Measurements from ENCODE around the gene GSS.

DNA sequence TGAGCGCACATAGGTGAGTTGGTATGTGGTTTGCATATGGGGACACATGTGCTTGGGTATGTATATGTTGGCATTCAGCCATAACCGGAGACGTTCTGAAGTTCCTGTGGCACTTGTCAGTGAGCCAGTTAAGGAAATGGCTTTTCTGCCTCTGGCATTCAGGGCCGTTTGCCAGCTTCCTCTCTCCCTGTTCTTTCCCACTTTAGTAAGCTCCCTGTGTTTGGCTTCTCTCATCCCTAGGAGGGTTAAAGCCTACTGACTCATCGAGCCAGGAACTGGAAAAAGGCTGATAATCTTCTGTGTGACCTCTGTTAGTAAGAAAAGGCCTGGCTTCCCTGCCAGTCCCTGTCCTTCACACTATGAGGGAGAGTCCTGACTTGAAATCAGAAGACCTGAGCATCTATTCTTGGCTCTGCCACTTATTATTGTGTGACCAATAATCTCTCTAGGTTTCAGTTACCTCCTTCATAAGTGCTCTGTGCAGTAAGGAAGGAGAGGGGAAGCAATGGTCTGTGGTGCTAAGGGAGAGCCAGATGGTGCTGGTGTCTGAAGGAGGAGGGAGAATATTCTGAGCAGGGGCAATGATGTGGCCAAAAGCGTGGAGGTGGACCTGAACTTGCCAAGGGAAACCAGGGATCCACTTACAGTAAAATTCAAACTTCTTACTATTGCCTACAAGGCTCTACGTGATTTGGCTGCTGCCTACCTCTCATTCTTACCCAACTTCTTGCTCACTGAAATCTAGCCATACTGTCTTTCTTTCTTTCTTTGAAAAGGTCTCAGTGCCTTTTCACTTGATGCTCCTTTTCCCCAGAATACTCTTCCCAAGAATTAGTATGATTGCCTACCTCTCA is 47.8 kb downstream of the GSS start:
- TF ChIP-seq, protein P1, sequence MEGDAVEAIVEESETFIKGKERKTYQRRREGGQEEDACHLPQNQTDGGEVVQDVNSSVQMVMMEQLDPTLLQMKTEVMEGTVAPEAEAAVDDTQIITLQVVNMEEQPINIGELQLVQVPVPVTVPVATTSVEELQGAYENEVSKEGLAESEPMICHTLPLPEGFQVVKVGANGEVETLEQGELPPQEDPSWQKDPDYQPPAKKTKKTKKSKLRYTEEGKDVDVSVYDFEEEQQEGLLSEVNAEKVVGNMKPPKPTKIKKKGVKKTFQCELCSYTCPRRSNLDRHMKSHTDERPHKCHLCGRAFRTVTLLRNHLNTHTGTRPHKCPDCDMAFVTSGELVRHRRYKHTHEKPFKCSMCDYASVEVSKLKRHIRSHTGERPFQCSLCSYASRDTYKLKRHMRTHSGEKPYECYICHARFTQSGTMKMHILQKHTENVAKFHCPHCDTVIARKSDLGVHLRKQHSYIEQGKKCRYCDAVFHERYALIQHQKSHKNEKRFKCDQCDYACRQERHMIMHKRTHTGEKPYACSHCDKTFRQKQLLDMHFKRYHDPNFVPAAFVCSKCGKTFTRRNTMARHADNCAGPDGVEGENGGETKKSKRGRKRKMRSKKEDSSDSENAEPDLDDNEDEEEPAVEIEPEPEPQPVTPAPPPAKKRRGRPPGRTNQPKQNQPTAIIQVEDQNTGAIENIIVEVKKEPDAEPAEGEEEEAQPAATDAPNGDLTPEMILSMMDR (IDR thresholded peaks at IDR 0.05) = no peak
- no peak for TF ChIP-seq POLR2A (IDR thresholded peaks at IDR 0.05)

Measured in Peyer's patch (tissue), 4 donors.